LNCAP (cell line): ENCODE measurements around the gene TMEM273.

Source experiments
- CTCF ChIP-seq: fragments of 450-650 bp; IDR thresholded peaks from 2 replicates; pipeline ENCODE4 v1.5.1; 2017; ENCODE audit warnings: mild to moderate bottlenecking

The TMEM273 gene

GRCh38 chr10:49140304-49141177 lies 47.6 kb downstream of the TMEM273 start:
- no peak for TF ChIP-seq CTCF

GRCh38 chr10:49139846-49140195 lies 48.4 kb downstream of the TMEM273 start:
- no peak for TF ChIP-seq CTCF

GRCh38 chr10:49139028-49139845 lies 49.0 kb downstream of the TMEM273 start:
- no peak for TF ChIP-seq CTCF

- TF ChIP-seq CTCF = no peak
Observed at GRCh38 chr10:49138361-49138891, 49.8 kb downstream of the TMEM273 start.

- TF ChIP-seq CTCF = no peak
Observed at GRCh38 chr10:49136525-49136924, 51.7 kb downstream of the TMEM273 start.

- no peak for TF ChIP-seq CTCF
Observed at GRCh38 chr10:49135575-49136313, 52.4 kb downstream of the TMEM273 start.

- no peak for TF ChIP-seq CTCF
Observed at GRCh38 chr10:49134327-49134726, 53.9 kb downstream of the TMEM273 start.
